Endothelial cell of umbilical vein (primary cell): ENCODE measurements around the gene CMIP. TPM values are rescaled to one million over a fixed set of nuclear protein-coding genes. Genes with fewer than 3 reads are reported as not detected.

Experiments
- BruUV-seq: library from RNA; stranded (reverse); fragments of 400-500 nt; replicated peaks from 2 replicates; lab custom pipeline; 2021; lab: Mats Ljungman, UMichigan
- CTCF ChIA-PET: fragments of 300-600, 350-600 bp; sonication (Branson Sonifier 250); formaldehyde crosslinking; loops from one replicate; lab custom pipeline; 2021; ENCODE audit warnings: antibody characterized with exemption, inconsistent platforms; lab: Charles Lee
- POLR2A ChIA-PET: fragments of 300-600, 350-600 bp; sonication (Branson Sonifier 250); formaldehyde crosslinking; loops from one replicate; lab custom pipeline; 2021; ENCODE audit warnings: antibody characterized with exemption, inconsistent platforms; lab: Charles Lee
- DNase-seq: peaks from one replicate; pipeline ENCODE4 v3.0.0-alpha.2; 2011; ENCODE audit warnings: low read depth, low spot score
- FAIRE-seq: peaks from 2 replicates; lab custom pipeline; 2011; peaks lifted over from hg19 to GRCh38; lab: Jason Lieb, UNC
- H2AFZ ChIP-seq: 2 replicates; pipeline ENCODE4 v1.6.0; 2012; ENCODE audit warnings: low read depth, low read length, control low read depth, inconsistent platforms
- H3K27ac ChIP-seq: 2 replicates; pipeline ENCODE4 v1.5.1; 2011; ENCODE audit warnings: low read depth, mild to moderate bottlenecking, control low read depth, low read length, moderate library complexity; ENCODE audit not compliant: insufficient read depth
- H3K27me3 ChIP-seq, 2 experiments: 2 replicates each; pipeline versions ENCODE4 v1.6.0 to v1.6.1; 2011; ENCODE audit warnings: low read length in 2 of 2, mixed read lengths in 1 of 2; ENCODE audit not compliant: control insufficient read depth in 2 of 2, insufficient read depth in 2 of 2
- H3K36me3 ChIP-seq, 2 experiments: 2 replicates in 1 of 2; 3 replicates in 1 of 2; pipeline ENCODE4 v1.5.1; 2011; ENCODE audit warnings: low read length in 2 of 2, mild to moderate bottlenecking in 1 of 2, moderate library complexity in 1 of 2; ENCODE audit not compliant: control insufficient read depth in 2 of 2, insufficient read depth in 2 of 2; ENCODE audit errors: extremely low read depth in 1 of 2
- H3K4me1 ChIP-seq: 3 replicates; pipeline ENCODE4 v1.5.1; 2011; ENCODE audit warnings: mild to moderate bottlenecking, low read length; ENCODE audit not compliant: control insufficient read depth, insufficient read depth; ENCODE audit errors: extremely low read depth
- H3K4me2 ChIP-seq: 2 replicates; pipeline ENCODE4 v1.6.1; 2011; ENCODE audit warnings: low read length, control low read depth, mixed read lengths; ENCODE audit not compliant: insufficient read depth
- H3K4me3 ChIP-seq, 3 experiments: fragments of 200-600 bp in 1 of 3; sonication (generic), shearing (Covaris generic) in 1 of 3; replicated peaks in 1 of 3; 2 replicates each; pipeline ENCODE4 v1.5.1; 2011 to 2016; ENCODE audit warnings: control low read depth in 3 of 3, low read length in 3 of 3, mild to moderate bottlenecking in 2 of 3, inconsistent platforms in 1 of 3, low read depth in 1 of 3, moderate library complexity in 1 of 3; ENCODE audit not compliant: insufficient read depth in 1 of 3
- H3K79me2 ChIP-seq: 2 replicates; pipeline ENCODE4 v1.6.0; 2012; ENCODE audit warnings: low read length, inconsistent platforms; ENCODE audit not compliant: control insufficient read depth, insufficient read depth
- H3K9ac ChIP-seq: replicated peaks from 2 replicates; pipeline ENCODE3; 2011; ENCODE audit warnings: low read length, control low read depth; ENCODE audit not compliant: insufficient read depth; ENCODE audit errors: extremely low read depth
- H3K9me1 ChIP-seq: replicated peaks from 3 replicates; pipeline ENCODE4 v1.6.0; 2011; ENCODE audit warnings: mild to moderate bottlenecking, low read length; ENCODE audit not compliant: control insufficient read depth, insufficient read depth; ENCODE audit errors: extremely low read depth
- H3K9me3 ChIP-seq: replicated peaks from 2 replicates; pipeline ENCODE4 v1.5.1; 2012; ENCODE audit warnings: low read length, inconsistent platforms; ENCODE audit not compliant: control insufficient read depth, insufficient read depth
- H4K20me1 ChIP-seq: replicated peaks from 2 replicates; pipeline ENCODE3; 2011; ENCODE audit warnings: mild to moderate bottlenecking, low read length; ENCODE audit not compliant: control insufficient read depth, insufficient read depth; ENCODE audit errors: extremely low read depth
- GATA2 ChIP-seq: IDR thresholded peaks from 2 replicates; pipeline ENCODE4 v1.7.0; 2011; ENCODE audit warnings: low read depth, mild to moderate bottlenecking, moderate library complexity, mixed read lengths, low read length; ENCODE audit not compliant: insufficient read length, insufficient read depth
- JUN ChIP-seq: IDR thresholded peaks from 2 replicates; pipeline ENCODE4 v1.6.1; 2011; ENCODE audit warnings: borderline replicate concordance, low read depth; ENCODE audit not compliant: insufficient read length, insufficient read depth
- MYC ChIP-seq: IDR thresholded peaks from one replicate; pipeline ENCODE4 v1.6.1; 2011; ENCODE audit warnings: mild to moderate bottlenecking, low read depth, low read length
- POLR2A ChIP-seq: IDR thresholded peaks from 2 replicates; pipeline ENCODE4 v1.6.1; 2012; ENCODE audit warnings: low read depth, mild to moderate bottlenecking, control low read depth, low read length
- POLR2AphosphoS5 ChIP-seq: IDR thresholded peaks from 2 replicates; pipeline ENCODE4 v1.6.1; 2012; ENCODE audit warnings: low read depth, mild to moderate bottlenecking, control low read depth, low read length, moderate library complexity; ENCODE audit not compliant: insufficient read depth
- dilution Hi-C: fragments of 300-500 bp; cut with MboI; formaldehyde crosslinking; loops from one replicate; pipeline ENCODE4 v1.15.0; 2019; ENCODE audit warnings: low sequenced_read_pairs; ENCODE audit not compliant: extremely low pct_ligation_motif_present
- intact Hi-C: fragments of 100-400 bp; cut with micrococcal nuclease; formaldehyde crosslinking; loops from one replicate; pipeline ENCODE4 v1.10.0; 2022
- polyA plus RNA-seq, 4 experiments: library from polyadenylated mRNA; depleted of rRNA in 3 of 4; stranded (reverse) in 3 of 4; unstranded in 1 of 4; fragments of >200 nt; gene quantifications; 2 replicates each; pipeline versions ENCODE4 v1.2.1 to v1.2.3, GENCODE V29; 2011 to 2012; ENCODE audit warnings: missing spikeins in 1 of 4
- total RNA-seq: library from RNA; stranded (reverse); gene quantifications from 2 replicates; pipeline ENCODE4 v1.2.3, GENCODE V29; 2021
- TF ChIP-seq, protein P1 (sequence below): IDR thresholded peaks from 2 replicates; pipeline ENCODE4 v1.6.1; 2011; ENCODE audit not compliant: insufficient read depth, insufficient read length
- TF ChIP-seq, protein P2 (sequence below), 2 donors: IDR thresholded peaks; 1 replicate in 1 of 2; 2 replicates in 1 of 2; pipeline ENCODE4 v1.5.1; 2011; ENCODE audit warnings: low read length in 2 of 2, mild to moderate bottlenecking in 2 of 2, moderate library complexity in 2 of 2, control low read depth in 1 of 2, inconsistent platforms in 1 of 2, low read depth in 1 of 2; ENCODE audit not compliant: insufficient read depth in 1 of 2; ENCODE audit errors: extremely low read depth in 1 of 2

Gene CMIP
- total and polyA plus RNA-seq, 2 donors (not counting 3 experiments of a cell fraction or from before 2014, with no cell fraction given) = 29.0 to 101 TPM

DNA sequence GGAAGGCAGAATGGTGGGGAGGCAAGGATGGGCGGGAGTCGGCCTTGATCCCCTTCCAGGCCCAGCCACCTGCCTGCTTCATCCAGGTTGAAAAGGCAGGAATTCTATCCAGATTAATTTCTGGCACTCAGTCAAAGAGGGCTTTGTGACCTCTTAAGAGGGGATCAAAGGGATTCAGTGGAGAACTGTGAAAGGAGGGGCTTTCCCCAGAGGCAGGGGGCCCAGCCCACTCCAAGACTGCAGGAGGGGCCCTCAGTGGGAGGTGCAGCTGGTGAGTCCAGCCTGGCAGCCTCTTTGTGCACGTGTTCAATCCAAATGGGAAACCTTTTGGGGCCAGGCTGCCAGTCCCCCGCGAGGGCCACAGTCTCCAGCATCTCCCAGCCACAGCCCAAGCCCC is 186.0 kb downstream of the CMIP start:
- DNase-seq = no peak
- H3K36me3 ChIP-seq = peaks cover 0 to 11% of the 10 kb centered on the region in 2 experiments
- H3K79me2 ChIP-seq = peaks cover 13% of the 10 kb centered on the region
- peaks cover 38% of the 10 kb centered on the region for H3K4me1 ChIP-seq
- no TSS peak for BruUV-seq
- TF ChIP-seq POLR2A = no peak
- TF ChIP-seq, protein P1, sequence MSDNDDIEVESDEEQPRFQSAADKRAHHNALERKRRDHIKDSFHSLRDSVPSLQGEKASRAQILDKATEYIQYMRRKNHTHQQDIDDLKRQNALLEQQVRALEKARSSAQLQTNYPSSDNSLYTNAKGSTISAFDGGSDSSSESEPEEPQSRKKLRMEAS = no peak
- no peak for TF ChIP-seq POLR2AphosphoS5
- no peak for TF ChIP-seq GATA2
- TF ChIP-seq MYC = no peak
- TF ChIP-seq JUN = no peak
- TF ChIP-seq, protein P2, sequence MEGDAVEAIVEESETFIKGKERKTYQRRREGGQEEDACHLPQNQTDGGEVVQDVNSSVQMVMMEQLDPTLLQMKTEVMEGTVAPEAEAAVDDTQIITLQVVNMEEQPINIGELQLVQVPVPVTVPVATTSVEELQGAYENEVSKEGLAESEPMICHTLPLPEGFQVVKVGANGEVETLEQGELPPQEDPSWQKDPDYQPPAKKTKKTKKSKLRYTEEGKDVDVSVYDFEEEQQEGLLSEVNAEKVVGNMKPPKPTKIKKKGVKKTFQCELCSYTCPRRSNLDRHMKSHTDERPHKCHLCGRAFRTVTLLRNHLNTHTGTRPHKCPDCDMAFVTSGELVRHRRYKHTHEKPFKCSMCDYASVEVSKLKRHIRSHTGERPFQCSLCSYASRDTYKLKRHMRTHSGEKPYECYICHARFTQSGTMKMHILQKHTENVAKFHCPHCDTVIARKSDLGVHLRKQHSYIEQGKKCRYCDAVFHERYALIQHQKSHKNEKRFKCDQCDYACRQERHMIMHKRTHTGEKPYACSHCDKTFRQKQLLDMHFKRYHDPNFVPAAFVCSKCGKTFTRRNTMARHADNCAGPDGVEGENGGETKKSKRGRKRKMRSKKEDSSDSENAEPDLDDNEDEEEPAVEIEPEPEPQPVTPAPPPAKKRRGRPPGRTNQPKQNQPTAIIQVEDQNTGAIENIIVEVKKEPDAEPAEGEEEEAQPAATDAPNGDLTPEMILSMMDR (IDR thresholded peaks at IDR 0.05; ENCODE audit: extremely low read depth in 1 of 2, insufficient read depth in 1 of 2, low read depth in 1 of 2, low read length in 2 of 2) = no peak
- H2AFZ ChIP-seq = no peak overlapping the region
- FAIRE-seq = no peak
- ChIA-PET POLR2A (interaction anchor here (0.9 kb wide), 1 partner anchor 67 kb away, joined by 3 read pairs; no protein-coding TSS in a partner anchor), CTCF (interaction anchor here (1.2 to 1.9 kb wide), 3 partner anchors 9 to 67 kb away, joined by 3 to 5 read pairs (median 3); no protein-coding TSS in a partner anchor)
- H3K4me2 ChIP-seq = no peak overlapping the region
- H3K9ac ChIP-seq = no peak overlapping the region
- no peaks in the 10 kb centered on the region for H3K27me3 ChIP-seq
- H3K27ac ChIP-seq = no peak overlapping the region
- intact Hi-C loops (no loop called here), dilution Hi-C loops (no loop called here)
- H3K9me1 ChIP-seq = no peaks in the 10 kb centered on the region
- H3K4me3 ChIP-seq = no peak overlapping the region
- no peaks in the 10 kb centered on the region for H3K9me3 ChIP-seq
- no peaks in the 10 kb centered on the region for H4K20me1 ChIP-seq
